GM21390 (cell line): Measurements from ENCODE around the gene FBXO2.

Source experiments
- ATAC-seq: cut with Tn5 transposase; IDR thresholded peaks from one replicate; pipeline ENCODE4 v1.9.1; 2021; ENCODE audit not compliant: unreplicated experiment

The FBXO2 gene

GRCh38 chr1:11654137-11654938 is at the start of gene FBXO2, which contains the start of gene FBXO44:
Gene FBXO2 (minus strand): TSS chr1:11654429. CDS start chr1:11654340, 89 bp downstream.
Gene FBXO44 (plus strand): TSS chr1:11654877. CDS start chr1:11655836, 959 bp downstream.
- peak; percentile 70 for ATAC-seq

GRCh38 chr1:11703357-11704193 is 49.3 kb upstream of the FBXO2 start:
- no peak for ATAC-seq

GRCh38 chr1:11701981-11702803 is 48.0 kb upstream of the FBXO2 start:
- ATAC-seq, result no peak

- no peak for ATAC-seq
Measured at GRCh38 chr1:11701551-11701961, 47.3 kb upstream of the FBXO2 start.

- ATAC-seq, result no peak
Measured at GRCh38 chr1:11700601-11701467, 46.6 kb upstream of the FBXO2 start.

- no peak for ATAC-seq
Measured at GRCh38 chr1:11697893-11698210, 43.6 kb upstream of the FBXO2 start.

GRCh38 chr1:11697188-11697892 is 43.1 kb upstream of the FBXO2 start:
- no peak for ATAC-seq

- no peak for ATAC-seq
Measured at GRCh38 chr1:11695861-11696260, 41.6 kb upstream of the FBXO2 start.

- no peak for ATAC-seq
Measured at GRCh38 chr1:11693917-11694316, 39.7 kb upstream of the FBXO2 start.

- no peak for ATAC-seq
Measured at GRCh38 chr1:11693024-11693590, 38.9 kb upstream of the FBXO2 start.

GRCh38 chr1:11691928-11692711 is 37.9 kb upstream of the FBXO2 start:
- ATAC-seq, result no peak

- no peak for ATAC-seq
Measured at GRCh38 chr1:11691302-11691914, 37.2 kb upstream of the FBXO2 start, which contains the start of gene DRAXIN. Gene DRAXIN (plus strand): TSS chr1:11691710. CDS start chr1:11706259, 14,549 bp downstream.

- no peak for ATAC-seq
Measured at GRCh38 chr1:11690397-11691301, 36.4 kb upstream of the FBXO2 start.

- ATAC-seq, result no peak
Measured at GRCh38 chr1:11688506-11688905, 34.3 kb upstream of the FBXO2 start.

GRCh38 chr1:11685210-11685752 is 31.1 kb upstream of the FBXO2 start:
- no peak for ATAC-seq

GRCh38 chr1:11684070-11684469 is 29.8 kb upstream of the FBXO2 start:
- no peak for ATAC-seq

GRCh38 chr1:11682799-11683198 is 28.6 kb upstream of the FBXO2 start:
- ATAC-seq, result no peak
